ENCODE data around the gene ZNF275. TPM values are rescaled to one million over a fixed set of nuclear protein-coding genes. Genes with fewer than 3 reads are reported as not detected.

ZNF275 gene
- total and polyA plus RNA-seq, 2 of the 8 experiments (the other 6 are each of a cell fraction or from before 2014, with no cell fraction given), result 8.2 to 9.1 TPM

GRCh38 chrX:153303276-153304262, 30.4 kb upstream of the ZNF275 start (continued):
- TF ChIP-seq, protein P1, sequence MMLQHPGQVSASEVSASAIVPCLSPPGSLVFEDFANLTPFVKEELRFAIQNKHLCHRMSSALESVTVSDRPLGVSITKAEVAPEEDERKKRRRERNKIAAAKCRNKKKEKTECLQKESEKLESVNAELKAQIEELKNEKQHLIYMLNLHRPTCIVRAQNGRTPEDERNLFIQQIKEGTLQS (IDR thresholded peaks at IDR 0.05; ENCODE audit: insufficient read depth, low read depth, low read length), result no peak

All from H1 (cell line).